ENCODE measurements around the gene HBA1. TPM values are rescaled to one million over a fixed set of nuclear protein-coding genes. Genes with fewer than 3 reads are reported as not detected.

HBA1 gene
- total RNA-seq, 1 experiment from 2014 or later: 3.4 TPM

DNA sequence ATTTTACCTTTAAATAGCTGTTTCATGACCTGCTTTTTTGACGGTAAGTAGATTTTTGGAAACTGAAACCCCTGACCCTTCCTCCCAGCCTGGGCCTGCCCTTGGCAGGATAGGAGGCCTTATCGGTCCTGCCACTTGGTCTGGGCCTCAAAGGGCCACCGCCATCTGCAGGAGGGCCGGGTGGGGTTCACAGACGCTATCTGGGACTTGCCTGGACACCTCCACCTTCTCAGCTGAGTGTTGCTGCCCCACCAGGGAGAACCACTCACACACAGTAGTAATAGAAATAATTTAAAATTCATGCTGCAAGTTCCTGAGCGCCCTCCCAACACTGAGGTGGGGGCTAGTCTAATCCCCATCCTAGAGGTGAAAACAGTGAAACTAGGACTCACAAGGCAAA is 33.4 kb upstream of the HBA1 start:
- H3K9me3 Mint-ChIP-seq: peaks cover 5% of the 10 kb centered on the region; the same call in 1 of the 2 replicates
- H3K27ac Mint-ChIP-seq: no peak overlapping the region
- ChIA-PET POLR2A (no interaction called here), CTCF (interaction anchor here (2.1 kb wide), 1 partner anchor 46 kb away, joined by 6 read pairs; no protein-coding TSS in a partner anchor)
- no peaks in the 10 kb centered on the region for H3K4me1 Mint-ChIP-seq
- ATAC-seq (no peak), DNase-seq (ENCODE audit: low spot score) (no peak)
- peaks cover 32% of the 10 kb centered on the region for H3K27me3 Mint-ChIP-seq (ENCODE audit: low read depth)
- TF ChIP-seq ZNF138 (CRISPR knock-in tag; conservative IDR thresholded peaks at IDR 0.05): no peak
- TF ChIP-seq, protein P1, sequence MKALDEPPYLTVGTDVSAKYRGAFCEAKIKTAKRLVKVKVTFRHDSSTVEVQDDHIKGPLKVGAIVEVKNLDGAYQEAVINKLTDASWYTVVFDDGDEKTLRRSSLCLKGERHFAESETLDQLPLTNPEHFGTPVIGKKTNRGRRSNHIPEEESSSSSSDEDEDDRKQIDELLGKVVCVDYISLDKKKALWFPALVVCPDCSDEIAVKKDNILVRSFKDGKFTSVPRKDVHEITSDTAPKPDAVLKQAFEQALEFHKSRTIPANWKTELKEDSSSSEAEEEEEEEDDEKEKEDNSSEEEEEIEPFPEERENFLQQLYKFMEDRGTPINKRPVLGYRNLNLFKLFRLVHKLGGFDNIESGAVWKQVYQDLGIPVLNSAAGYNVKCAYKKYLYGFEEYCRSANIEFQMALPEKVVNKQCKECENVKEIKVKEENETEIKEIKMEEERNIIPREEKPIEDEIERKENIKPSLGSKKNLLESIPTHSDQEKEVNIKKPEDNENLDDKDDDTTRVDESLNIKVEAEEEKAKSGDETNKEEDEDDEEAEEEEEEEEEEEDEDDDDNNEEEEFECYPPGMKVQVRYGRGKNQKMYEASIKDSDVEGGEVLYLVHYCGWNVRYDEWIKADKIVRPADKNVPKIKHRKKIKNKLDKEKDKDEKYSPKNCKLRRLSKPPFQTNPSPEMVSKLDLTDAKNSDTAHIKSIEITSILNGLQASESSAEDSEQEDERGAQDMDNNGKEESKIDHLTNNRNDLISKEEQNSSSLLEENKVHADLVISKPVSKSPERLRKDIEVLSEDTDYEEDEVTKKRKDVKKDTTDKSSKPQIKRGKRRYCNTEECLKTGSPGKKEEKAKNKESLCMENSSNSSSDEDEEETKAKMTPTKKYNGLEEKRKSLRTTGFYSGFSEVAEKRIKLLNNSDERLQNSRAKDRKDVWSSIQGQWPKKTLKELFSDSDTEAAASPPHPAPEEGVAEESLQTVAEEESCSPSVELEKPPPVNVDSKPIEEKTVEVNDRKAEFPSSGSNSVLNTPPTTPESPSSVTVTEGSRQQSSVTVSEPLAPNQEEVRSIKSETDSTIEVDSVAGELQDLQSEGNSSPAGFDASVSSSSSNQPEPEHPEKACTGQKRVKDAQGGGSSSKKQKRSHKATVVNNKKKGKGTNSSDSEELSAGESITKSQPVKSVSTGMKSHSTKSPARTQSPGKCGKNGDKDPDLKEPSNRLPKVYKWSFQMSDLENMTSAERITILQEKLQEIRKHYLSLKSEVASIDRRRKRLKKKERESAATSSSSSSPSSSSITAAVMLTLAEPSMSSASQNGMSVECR (CRISPR knock-in tag; IDR thresholded peaks at IDR 0.05; ENCODE audit: borderline replicate concordance): no peak
- TF ChIP-seq, protein P2, sequence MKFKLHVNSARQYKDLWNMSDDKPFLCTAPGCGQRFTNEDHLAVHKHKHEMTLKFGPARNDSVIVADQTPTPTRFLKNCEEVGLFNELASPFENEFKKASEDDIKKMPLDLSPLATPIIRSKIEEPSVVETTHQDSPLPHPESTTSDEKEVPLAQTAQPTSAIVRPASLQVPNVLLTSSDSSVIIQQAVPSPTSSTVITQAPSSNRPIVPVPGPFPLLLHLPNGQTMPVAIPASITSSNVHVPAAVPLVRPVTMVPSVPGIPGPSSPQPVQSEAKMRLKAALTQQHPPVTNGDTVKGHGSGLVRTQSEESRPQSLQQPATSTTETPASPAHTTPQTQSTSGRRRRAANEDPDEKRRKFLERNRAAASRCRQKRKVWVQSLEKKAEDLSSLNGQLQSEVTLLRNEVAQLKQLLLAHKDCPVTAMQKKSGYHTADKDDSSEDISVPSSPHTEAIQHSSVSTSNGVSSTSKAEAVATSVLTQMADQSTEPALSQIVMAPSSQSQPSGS (CRISPR knock-in tag; IDR thresholded peaks at IDR 0.05; ENCODE audit: borderline replicate concordance, low read depth): no peak
- TF ChIP-seq NR1H2 (CRISPR knock-in tag; IDR thresholded peaks at IDR 0.05): no peak
- TF ChIP-seq CREB1 (CRISPR knock-in tag; IDR thresholded peaks at IDR 0.05): no peak
- TF ChIP-seq TP53 (CRISPR knock-in tag; IDR thresholded peaks at IDR 0.05): no peak
- TF ChIP-seq, protein P3, sequence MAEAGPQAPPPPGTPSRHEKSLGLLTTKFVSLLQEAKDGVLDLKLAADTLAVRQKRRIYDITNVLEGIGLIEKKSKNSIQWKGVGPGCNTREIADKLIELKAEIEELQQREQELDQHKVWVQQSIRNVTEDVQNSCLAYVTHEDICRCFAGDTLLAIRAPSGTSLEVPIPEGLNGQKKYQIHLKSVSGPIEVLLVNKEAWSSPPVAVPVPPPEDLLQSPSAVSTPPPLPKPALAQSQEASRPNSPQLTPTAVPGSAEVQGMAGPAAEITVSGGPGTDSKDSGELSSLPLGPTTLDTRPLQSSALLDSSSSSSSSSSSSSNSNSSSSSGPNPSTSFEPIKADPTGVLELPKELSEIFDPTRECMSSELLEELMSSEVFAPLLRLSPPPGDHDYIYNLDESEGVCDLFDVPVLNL (CRISPR knock-in tag; IDR thresholded peaks at IDR 0.05; ENCODE audit: borderline replicate concordance, low read depth): no peak
- TF ChIP-seq NFYB (CRISPR knock-in tag; conservative IDR thresholded peaks at IDR 0.05; ENCODE audit: low read depth): no peak
- TF ChIP-seq, protein P4, sequence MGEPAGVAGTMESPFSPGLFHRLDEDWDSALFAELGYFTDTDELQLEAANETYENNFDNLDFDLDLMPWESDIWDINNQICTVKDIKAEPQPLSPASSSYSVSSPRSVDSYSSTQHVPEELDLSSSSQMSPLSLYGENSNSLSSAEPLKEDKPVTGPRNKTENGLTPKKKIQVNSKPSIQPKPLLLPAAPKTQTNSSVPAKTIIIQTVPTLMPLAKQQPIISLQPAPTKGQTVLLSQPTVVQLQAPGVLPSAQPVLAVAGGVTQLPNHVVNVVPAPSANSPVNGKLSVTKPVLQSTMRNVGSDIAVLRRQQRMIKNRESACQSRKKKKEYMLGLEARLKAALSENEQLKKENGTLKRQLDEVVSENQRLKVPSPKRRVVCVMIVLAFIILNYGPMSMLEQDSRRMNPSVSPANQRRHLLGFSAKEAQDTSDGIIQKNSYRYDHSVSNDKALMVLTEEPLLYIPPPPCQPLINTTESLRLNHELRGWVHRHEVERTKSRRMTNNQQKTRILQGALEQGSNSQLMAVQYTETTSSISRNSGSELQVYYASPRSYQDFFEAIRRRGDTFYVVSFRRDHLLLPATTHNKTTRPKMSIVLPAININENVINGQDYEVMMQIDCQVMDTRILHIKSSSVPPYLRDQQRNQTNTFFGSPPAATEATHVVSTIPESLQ (CRISPR knock-in tag; IDR thresholded peaks at IDR 0.05): no peak
- TF ChIP-seq ZNF317 (CRISPR knock-in tag; IDR thresholded peaks at IDR 0.05; ENCODE audit: borderline replicate concordance, low read depth): no peak
- TF ChIP-seq, protein P5, sequence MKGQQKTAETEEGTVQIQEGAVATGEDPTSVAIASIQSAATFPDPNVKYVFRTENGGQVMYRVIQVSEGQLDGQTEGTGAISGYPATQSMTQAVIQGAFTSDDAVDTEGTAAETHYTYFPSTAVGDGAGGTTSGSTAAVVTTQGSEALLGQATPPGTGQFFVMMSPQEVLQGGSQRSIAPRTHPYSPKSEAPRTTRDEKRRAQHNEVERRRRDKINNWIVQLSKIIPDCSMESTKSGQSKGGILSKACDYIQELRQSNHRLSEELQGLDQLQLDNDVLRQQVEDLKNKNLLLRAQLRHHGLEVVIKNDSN (CRISPR knock-in tag; IDR thresholded peaks at IDR 0.05): no peak
- no peak for TF ChIP-seq SMAD3 (CRISPR knock-in tag; IDR thresholded peaks at IDR 0.05; ENCODE audit: borderline replicate concordance)
- no peak for TF ChIP-seq NR2C2 (CRISPR knock-in tag; IDR thresholded peaks at IDR 0.05)
- TF ChIP-seq, protein P6, sequence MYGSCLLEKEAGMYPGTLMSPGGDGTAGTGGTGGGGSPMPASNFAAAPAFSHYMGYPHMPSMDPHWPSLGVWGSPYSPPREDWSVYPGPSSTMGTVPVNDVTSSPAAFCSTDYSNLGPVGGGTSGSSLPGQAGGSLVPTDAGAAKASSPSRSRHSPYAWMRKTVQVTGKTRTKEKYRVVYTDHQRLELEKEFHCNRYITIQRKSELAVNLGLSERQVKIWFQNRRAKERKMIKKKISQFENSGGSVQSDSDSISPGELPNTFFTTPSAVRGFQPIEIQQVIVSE (CRISPR knock-in tag; IDR thresholded peaks at IDR 0.05; ENCODE audit: borderline replicate concordance): no peak
- TF ChIP-seq ZNF423 (CRISPR knock-in tag; IDR thresholded peaks at IDR 0.05): no peak
- TF ChIP-seq GTF2I (CRISPR knock-in tag; conservative IDR thresholded peaks at IDR 0.05): no peak
- TF ChIP-seq, protein P7, sequence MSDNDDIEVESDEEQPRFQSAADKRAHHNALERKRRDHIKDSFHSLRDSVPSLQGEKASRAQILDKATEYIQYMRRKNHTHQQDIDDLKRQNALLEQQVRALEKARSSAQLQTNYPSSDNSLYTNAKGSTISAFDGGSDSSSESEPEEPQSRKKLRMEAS (CRISPR knock-in tag; IDR thresholded peaks at IDR 0.05): no peak
- TF ChIP-seq, protein P8, sequence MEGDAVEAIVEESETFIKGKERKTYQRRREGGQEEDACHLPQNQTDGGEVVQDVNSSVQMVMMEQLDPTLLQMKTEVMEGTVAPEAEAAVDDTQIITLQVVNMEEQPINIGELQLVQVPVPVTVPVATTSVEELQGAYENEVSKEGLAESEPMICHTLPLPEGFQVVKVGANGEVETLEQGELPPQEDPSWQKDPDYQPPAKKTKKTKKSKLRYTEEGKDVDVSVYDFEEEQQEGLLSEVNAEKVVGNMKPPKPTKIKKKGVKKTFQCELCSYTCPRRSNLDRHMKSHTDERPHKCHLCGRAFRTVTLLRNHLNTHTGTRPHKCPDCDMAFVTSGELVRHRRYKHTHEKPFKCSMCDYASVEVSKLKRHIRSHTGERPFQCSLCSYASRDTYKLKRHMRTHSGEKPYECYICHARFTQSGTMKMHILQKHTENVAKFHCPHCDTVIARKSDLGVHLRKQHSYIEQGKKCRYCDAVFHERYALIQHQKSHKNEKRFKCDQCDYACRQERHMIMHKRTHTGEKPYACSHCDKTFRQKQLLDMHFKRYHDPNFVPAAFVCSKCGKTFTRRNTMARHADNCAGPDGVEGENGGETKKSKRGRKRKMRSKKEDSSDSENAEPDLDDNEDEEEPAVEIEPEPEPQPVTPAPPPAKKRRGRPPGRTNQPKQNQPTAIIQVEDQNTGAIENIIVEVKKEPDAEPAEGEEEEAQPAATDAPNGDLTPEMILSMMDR (IDR thresholded peaks at IDR 0.05): no peak
- H3K36me3 Mint-ChIP-seq: no peaks in the 10 kb centered on the region
- H3K4me3 Mint-ChIP-seq: no peak overlapping the region

All from WTC11 (cell line).